ENCODE measurements around the gene SLC13A4. TPM values are rescaled to one million over a fixed set of nuclear protein-coding genes. Genes with fewer than 3 reads are reported as not detected.

SLC13A4 gene
- total and polyA plus RNA-seq, 2 of the 13 experiments (the other 11 are each of a cell fraction or from before 2014, with no cell fraction given) = 0.04 TPM; not detected in 1

DNA sequence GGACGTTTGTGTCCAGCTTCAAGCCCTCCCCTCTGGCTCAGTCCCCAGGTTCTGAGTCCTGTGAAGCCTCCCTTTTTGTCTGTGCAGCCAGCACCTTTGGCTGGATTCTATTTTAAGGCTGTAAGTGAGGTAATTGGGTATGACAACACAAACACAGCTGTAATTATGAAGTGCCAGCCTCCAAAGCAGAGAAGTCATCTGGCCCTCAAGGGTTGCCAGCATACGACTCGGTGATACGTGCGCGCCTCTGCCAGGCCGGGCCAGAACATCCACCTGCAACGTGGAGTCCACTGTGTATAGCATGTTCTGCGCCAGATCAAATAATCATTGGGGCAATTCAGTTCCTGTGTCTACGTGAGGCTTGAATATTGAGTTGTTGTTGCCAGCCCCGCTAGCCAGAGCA lies 27.4 kb upstream of the SLC13A4 start:
- no peaks in the 10 kb centered on the region for H3K79me2 ChIP-seq (ENCODE audit: insufficient read depth, low read length)
- POLR2A ChIA-PET = no interaction called here
- CTCF ChIA-PET (ENCODE audit: low intra/inter-chr PET ratio, low total read pairs) = no interaction called here
- intact Hi-C loops (cut with micrococcal nuclease; ENCODE audit: unreplicated experiment) (no loop called here), in situ Hi-C loops (cut with HindIII; ENCODE audit: extremely low pct_ligation_motif_present, low pct_unique_long_range_greater_than_20kb) (no loop called here)
- WGBS (ENCODE audit: low lambda C conversion rate) = 11% methylated on average over 1 of the region's 11 CpGs
- no peak overlapping the region for H3K27ac ChIP-seq (ENCODE audit: extremely low read length, insufficient read depth, low read length)
- H3K4me1 ChIP-seq (ENCODE audit: insufficient read depth, low read length) = no peaks in the 10 kb centered on the region
- H3K9ac ChIP-seq (ENCODE audit: insufficient read depth, low read depth, low read length) = no peak overlapping the region
- no peaks in the 10 kb centered on the region for H4K20me1 ChIP-seq (ENCODE audit: insufficient read depth, low read length)
- no TSS peak for BruUV-seq (replicated peaks)
- no peaks in the 10 kb centered on the region for H3K36me3 ChIP-seq (replicated peaks in 1 of 2; ENCODE audit: control insufficient read depth in 1 of 2, insufficient read depth in 2 of 2, low read length in 2 of 2)
- DNase-seq (ENCODE audit: low spot score) = no peak
- H3K4me3 ChIP-seq (replicated peaks in 1 of 3; ENCODE audit: insufficient read depth in 1 of 3, low read depth in 2 of 3, low read length in 3 of 3) = no peak overlapping the region
- peaks cover 2 to 45% of the 10 kb centered on the region in 2 experiments; a peak in 3 of 5 replicates for H3K27me3 ChIP-seq (ENCODE audit: control insufficient read depth in 1 of 2, insufficient read depth in 2 of 2, low read length in 2 of 2)
- TF ChIP-seq ZNF274 (CRISPR knock-in tag; IDR thresholded peaks at IDR 0.05) (no peak), TBX3 (IDR thresholded peaks at IDR 0.05; ENCODE audit: borderline replicate concordance) (no peak), MED13 (CRISPR knock-in tag; IDR thresholded peaks at IDR 0.05) (no peak), ZNF670 (CRISPR knock-in tag; IDR thresholded peaks at IDR 0.05; ENCODE audit: borderline replicate concordance) (no peak), ZNF552 (CRISPR knock-in tag; IDR thresholded peaks at IDR 0.05; ENCODE audit: borderline replicate concordance) (no peak), TCF7L2 (IDR thresholded peaks at IDR 0.05; ENCODE audit: low read depth, low read length) (no peak), ZSCAN9 (CRISPR knock-in tag; IDR thresholded peaks at IDR 0.05; ENCODE audit: borderline replicate concordance) (no peak), ZNF253 (CRISPR knock-in tag; IDR thresholded peaks at IDR 0.05; ENCODE audit: borderline replicate concordance) (no peak), ERF (CRISPR knock-in tag; IDR thresholded peaks at IDR 0.05) (no peak), FOSL2 (CRISPR knock-in tag; IDR thresholded peaks at IDR 0.05) (no peak), ZNF549 (CRISPR knock-in tag; IDR thresholded peaks at IDR 0.05) (no peak), HOXA5 (CRISPR knock-in tag; IDR thresholded peaks at IDR 0.05) (no peak)
- TF ChIP-seq, protein P1, sequence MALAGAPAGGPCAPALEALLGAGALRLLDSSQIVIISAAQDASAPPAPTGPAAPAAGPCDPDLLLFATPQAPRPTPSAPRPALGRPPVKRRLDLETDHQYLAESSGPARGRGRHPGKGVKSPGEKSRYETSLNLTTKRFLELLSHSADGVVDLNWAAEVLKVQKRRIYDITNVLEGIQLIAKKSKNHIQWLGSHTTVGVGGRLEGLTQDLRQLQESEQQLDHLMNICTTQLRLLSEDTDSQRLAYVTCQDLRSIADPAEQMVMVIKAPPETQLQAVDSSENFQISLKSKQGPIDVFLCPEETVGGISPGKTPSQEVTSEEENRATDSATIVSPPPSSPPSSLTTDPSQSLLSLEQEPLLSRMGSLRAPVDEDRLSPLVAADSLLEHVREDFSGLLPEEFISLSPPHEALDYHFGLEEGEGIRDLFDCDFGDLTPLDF (CRISPR knock-in tag; IDR thresholded peaks at IDR 0.05) = no peak
- TF ChIP-seq, protein P2, sequence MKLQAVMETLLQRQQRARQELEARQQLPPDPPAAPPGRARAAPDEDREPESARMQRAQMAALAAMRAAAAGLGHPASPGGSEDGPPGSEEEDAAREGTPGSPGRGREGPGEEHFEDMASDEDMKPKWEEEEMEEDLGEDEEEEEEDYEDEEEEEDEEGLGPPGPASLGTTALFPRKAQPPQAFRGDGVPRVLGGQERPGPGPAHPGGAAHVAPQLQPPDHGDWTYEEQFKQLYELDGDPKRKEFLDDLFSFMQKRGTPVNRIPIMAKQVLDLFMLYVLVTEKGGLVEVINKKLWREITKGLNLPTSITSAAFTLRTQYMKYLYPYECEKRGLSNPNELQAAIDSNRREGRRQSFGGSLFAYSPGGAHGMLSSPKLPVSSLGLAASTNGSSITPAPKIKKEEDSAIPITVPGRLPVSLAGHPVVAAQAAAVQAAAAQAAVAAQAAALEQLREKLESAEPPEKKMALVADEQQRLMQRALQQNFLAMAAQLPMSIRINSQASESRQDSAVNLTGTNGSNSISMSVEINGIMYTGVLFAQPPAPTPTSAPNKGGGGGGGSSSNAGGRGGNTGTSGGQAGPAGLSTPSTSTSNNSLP (IDR thresholded peaks at IDR 0.05; ENCODE audit: low read depth, low read length) = no peak
- ATAC-seq = no peak
- no peaks in the 10 kb centered on the region for H3K9me3 ChIP-seq (ENCODE audit: low read length)
- FAIRE-seq = no peak
- no peak overlapping the region for H3K4me2 ChIP-seq (ENCODE audit: low read depth, low read length)
- no peak overlapping the region for H2AFZ ChIP-seq (ENCODE audit: low read length)

Data from HepG2 (cell line).